MV-4-11 (cell line): Measurements from ENCODE around the gene PREP.

Source experiments
- DNase-seq: peaks from one replicate; lab custom pipeline; 2025; lab: John Stamatoyannopoulos, UW

The PREP gene

DNA sequence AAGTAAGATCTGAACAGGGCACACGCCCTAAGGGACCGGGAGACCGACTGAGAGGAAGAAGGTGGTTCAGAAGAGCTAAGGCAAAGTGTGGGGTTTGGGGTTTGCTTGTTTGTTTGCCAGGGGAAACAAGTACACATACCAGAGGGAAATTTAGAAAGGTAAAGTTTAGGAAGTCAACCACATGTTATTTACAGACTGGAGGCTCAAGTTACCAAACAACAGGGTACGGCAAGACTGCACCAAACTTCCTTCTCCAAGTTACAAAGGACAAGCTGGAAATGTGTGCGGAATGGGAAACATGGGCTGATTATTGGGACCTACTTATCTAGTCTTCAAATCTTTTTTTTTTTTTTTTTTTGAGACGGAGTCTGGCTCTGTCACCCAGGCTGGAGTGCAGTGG lies 11.2 kb downstream of the PREP start:
- DNase-seq: no peak

- DNase-seq: no peak
Measured at GRCh38 chr6:105389543-105389942, 13.3 kb downstream of the PREP start.

- no peak for DNase-seq
Measured at GRCh38 chr6:105388392-105388791, 14.5 kb downstream of the PREP start.

DNA sequence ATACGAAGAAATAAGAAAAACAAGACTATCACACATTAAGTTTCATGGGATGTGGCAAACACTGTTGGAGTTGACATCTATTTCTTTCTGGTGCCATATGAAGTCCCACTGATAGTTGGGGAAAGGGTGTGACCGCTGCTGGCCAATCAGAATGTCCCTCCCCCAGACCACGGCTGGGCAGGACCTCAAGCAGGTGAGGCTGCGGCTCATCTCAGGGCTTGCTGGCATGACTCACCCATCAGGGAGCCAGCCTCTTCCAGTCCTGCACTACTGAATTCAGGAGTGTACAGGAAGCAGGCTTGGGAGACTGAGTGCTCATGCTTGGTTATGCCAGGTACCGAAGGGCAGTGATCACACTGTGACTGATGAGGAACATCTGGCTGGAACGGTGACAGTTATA lies 18.9 kb downstream of the PREP start:
- DNase-seq: no peak

- no peak for DNase-seq
Measured at GRCh38 chr6:105382958-105383357, 19.9 kb downstream of the PREP start.

- DNase-seq: no peak
Measured at GRCh38 chr6:105382496-105382895, 20.4 kb downstream of the PREP start.

GRCh38 chr6:105380634-105381033 lies 22.2 kb downstream of the PREP start:
- no peak for DNase-seq

GRCh38 chr6:105375797-105376196 lies 27.1 kb downstream of the PREP start:
- DNase-seq: no peak

DNA sequence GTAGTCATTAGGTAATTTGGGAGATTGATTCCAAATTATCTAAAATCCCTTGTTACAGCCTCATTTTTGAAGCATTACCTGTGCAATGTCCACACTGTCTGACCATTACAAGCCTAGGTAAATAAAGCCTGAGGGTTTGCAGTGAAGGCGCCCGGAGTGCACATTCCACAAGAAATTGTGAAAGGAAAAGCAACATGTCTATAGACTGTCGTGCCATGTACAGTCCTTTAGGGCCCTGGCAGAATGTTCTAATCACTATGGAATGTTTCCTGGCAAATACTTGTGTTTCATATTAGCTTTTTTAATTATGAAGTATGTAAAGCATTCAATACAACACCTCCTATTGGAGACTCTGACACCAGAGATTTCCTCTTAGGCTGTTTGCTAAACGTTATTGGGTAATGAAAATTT lies 28.9 kb downstream of the PREP start:
- no peak for DNase-seq

DNA sequence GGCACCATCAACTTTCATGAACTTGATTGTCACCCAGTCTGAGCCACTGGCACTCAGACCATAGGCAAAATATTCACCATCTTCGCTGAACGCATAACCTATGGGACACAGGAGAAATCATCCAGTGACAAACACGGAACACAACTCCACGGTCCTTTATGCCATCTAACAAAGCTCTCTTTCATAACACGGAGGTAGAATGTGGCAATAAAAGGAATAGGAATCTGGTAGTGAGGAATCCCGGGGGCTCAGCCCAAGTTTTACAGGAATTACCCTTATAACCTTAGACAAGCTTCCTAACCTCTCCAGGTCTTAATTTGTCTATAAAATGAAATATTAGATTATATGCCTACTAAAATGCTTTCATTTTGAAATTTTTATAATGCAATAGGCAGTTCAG lies 29.4 kb downstream of the PREP start:
- DNase-seq: no peak

- DNase-seq: no peak
Measured at GRCh38 chr6:105372849-105373182, 30.1 kb downstream of the PREP start.

DNA sequence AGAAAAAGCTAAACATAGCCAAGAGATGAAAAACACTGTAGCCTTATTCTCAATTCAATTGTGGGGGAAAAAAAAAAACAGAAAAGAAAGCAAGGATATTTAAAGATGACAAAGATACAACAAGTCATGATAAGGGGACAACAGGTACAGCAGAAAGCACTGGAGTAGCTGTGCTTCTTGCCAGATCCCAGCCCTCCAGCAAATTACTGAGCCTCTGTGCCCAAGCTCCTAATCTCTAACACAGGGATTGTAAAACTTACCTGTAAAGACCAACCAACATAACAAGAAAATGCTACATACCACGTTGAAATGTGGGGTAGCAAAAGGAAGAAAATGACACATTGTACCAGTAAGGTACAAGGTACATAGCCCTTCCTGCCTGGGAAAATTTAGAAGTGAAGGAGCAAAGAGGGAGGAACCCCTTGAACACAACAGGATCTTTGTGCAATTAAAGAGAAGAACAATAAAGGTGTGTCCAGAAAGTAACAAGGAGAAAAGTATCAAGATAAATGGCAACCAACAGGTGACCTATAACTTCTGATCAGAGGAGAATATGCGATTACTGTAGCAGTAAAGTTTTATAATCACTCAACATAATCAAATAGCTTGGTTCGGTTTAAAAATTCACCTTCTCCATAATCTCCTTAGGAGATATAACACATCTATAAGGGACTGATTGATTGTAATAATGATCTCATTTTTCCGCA lies 30.6 kb downstream of the PREP start:
- no peak for DNase-seq

DNA sequence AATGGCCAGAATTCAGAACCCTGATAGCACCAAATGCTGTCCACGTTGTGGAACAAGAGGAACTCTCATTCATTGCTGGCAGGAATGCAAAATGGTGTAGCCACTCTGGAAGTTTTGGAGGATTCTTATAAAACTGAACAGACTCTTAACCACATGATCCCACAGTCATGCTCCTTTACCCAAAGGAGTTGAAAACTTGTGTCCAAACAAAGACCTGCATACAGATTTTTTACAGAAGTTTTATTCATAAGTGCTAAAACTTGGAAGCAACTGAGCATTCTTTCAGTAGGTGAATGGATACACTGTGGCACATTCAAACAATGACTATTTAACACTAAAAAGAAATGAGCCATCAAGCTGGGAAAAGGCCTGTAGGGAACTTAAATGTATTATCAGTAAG lies 32.5 kb downstream of the PREP start:
- DNase-seq: no peak

DNA sequence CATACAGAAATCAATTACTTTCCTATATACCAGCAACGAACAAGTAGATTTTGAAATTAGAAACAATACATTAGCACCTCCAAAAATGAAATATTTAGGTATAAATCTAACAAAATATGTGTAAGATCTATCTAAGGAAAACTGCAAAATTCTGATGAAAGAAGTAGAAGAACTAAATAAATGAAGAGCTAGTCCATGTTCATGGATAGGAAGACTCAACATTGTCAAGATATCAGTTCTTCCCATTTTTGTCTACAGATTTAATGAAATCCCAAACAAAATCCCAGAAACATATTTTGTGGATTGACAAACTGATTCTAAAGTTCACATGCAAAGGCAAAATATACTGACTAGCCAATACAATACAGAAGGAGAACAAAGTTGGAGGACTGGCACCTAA lies 33.7 kb downstream of the PREP start:
- DNase-seq: no peak

GRCh38 chr6:105364243-105364642 lies 38.6 kb downstream of the PREP start:
- DNase-seq: no peak

GRCh38 chr6:105363100-105363754 lies 39.7 kb downstream of the PREP start:
- DNase-seq: no peak

GRCh38 chr6:105359419-105360370 lies 43.2 kb downstream of the PREP start:
- peak; percentile 28 for DNase-seq

- no peak for DNase-seq
Measured at GRCh38 chr6:105357165-105357564, 45.7 kb downstream of the PREP start.

DNA sequence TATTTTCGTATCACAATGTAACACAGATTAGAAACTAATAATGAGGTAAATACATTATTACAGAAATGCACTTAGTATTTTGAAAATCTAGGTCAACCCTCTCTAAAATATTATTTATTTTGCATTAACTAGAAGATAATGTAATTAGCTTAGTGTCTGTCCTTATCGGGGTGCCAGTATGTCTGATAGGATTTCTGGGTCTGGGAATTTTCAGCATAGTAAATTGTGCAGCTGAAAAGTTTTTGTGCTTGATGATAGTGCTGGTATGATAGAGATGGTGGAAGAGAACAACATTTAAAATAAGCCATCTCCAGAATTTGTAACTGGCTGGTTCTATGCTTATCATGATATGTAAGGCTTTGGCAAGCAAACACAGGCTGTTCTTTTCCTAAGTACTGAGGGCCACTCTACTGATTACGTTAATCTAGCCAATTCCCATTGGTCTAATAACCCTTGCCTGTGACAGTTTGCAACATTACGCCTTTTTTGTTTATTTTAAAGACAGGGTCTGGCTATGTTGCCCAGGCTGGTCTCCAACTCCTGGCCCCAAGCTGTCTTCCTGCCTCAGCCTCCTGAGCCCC lies 50.8 kb downstream of the PREP start:
- no peak for DNase-seq

DNA sequence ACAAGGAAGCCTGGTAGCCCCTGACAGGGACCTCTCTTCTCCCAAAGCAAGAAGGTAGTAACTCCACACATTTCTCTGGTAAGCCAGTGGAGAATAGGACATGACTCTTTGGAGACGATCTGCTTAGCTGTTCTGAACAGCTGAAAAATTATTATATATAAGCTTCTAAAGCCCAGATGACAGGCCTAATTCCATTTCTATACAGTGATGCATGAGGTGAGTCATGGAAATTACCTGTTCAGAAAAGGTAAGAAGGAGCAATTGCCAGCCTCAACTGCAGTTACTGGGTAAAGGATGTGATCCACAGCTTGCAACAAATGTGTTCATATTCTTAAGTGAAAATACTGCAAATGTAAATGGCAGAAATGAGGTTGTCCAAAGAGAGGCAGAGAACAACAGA lies 54.0 kb downstream of the PREP start:
- DNase-seq: no peak

DNA sequence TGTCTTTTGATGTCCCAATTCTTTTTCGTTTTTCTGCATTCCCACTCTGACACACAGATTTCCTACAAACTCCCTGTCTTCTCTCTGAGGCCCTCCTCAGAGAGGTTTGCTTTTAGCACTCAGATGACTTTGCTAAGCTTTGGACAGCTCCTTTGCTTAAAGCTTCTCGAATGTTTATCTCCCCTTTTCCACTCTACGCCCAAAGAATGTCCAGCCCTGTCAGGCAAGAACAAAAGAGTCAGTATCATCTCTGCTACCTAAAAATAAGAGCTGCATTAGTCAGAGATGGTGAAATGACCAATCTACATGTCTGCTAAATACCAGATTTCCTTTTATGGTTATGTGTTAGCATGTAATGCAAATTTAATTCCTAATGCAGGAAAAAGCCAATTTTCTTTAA lies 56.8 kb downstream of the PREP start:
- DNase-seq: no peak

DNA sequence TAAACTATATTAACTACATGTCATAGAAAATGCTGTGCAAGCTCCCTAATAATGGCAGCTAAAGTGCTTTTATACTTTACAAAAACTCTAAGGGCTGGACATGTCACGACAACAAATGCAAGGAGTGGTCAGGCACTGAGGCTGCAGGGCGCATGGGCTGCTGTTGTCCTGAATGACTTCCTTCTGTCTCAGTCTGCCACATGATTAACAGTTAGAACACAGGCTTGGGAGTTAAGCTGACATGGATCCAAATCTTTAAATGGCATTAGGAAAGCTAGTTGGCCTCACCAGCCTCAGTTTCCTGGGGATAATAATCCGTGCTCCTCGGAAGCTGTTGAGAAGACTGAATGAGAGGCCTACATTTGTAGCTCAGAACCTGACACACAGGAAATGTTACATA lies 57.4 kb downstream of the PREP start:
- DNase-seq: no peak
